Upper lobe of left lung (tissue), 4 donors: ENCODE results near the gene TM4SF20.

Experiments used
- CTCF ChIP-seq, 6 experiments: fragments of 450-650 bp in 4 of 6; fragments of 200-600 bp in 2 of 6; sonication (generic) in 2 of 6; IDR thresholded peaks; one replicate each; pipeline ENCODE4 v1.5.1; 2016 to 2019; ENCODE audit warnings: antibody characterized with exemption in 6 of 6
- EP300 ChIP-seq, 4 donors: sonication (generic); formaldehyde crosslinking; IDR thresholded peaks; one replicate each; pipeline ENCODE4 v1.5.1; 2017; ENCODE audit warnings: antibody characterized with exemption in 4 of 4, control low read depth in 2 of 4

DNA sequence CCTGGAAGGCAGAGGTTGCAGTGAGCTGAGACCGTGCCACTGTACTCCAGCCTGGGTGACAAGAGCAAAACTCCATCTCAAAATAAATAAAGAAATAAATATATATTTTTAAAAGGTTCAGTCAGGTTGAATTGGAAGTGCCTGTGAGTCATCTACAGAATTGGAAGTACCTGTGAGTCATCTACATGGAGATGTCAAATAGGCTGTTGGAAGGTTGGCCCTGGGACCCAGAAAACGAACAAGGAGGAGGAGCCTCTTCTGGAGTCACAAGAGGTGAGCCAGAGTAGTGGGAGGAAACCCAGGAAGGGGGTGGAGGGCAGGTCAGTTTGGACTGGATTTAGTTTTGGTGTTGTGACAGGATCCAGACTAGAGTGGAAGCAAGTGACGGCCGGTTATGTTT, 23.9 kb upstream of the TM4SF20 start:
- TF ChIP-seq CTCF (IDR thresholded peaks at IDR 0.05): no peak
- TF ChIP-seq EP300 (IDR thresholded peaks at IDR 0.05): no peak
